Retinal pigment epithelial cell (primary cell): Measurements from ENCODE around the gene ARID1B.
A peak's percentile ranks its signal among the peaks of the same experiment; 100 is the strongest.

ENCODE experiments used
- DNase-seq: peaks from one replicate; pipeline ENCODE4 v3.0.0-alpha.2; 2010; ENCODE audit warnings: low read depth
- H3K4me3 ChIP-seq: 2 replicates; pipeline ENCODE4 v1.5.1; 2011; ENCODE audit warnings: mild to moderate bottlenecking, low read length, control low read depth, moderate library complexity
- TF ChIP-seq, protein P1 (sequence below): conservative IDR thresholded peaks from 2 replicates; pipeline ENCODE4 v1.5.1; 2011; ENCODE audit warnings: low read depth, low read length, control low read depth, inconsistent platforms

ARID1B gene

DNA sequence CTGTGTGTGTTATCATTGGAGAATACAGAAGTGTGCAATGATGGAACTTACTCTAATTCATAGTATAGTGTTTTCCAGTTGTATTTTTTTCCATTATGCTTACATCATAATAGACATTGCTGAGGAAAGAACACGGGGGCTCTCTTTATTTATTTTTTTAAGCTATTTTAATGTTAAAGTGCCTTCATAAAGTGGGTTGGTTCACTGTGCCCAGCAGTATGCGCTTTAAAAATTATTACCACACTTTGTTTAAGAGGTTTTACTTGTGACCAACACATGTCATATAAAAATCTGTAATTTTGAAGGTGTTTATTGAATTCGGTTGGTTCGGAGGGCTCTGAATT is 330.4 kb downstream of the ARID1B start:
- TF ChIP-seq, protein P1, sequence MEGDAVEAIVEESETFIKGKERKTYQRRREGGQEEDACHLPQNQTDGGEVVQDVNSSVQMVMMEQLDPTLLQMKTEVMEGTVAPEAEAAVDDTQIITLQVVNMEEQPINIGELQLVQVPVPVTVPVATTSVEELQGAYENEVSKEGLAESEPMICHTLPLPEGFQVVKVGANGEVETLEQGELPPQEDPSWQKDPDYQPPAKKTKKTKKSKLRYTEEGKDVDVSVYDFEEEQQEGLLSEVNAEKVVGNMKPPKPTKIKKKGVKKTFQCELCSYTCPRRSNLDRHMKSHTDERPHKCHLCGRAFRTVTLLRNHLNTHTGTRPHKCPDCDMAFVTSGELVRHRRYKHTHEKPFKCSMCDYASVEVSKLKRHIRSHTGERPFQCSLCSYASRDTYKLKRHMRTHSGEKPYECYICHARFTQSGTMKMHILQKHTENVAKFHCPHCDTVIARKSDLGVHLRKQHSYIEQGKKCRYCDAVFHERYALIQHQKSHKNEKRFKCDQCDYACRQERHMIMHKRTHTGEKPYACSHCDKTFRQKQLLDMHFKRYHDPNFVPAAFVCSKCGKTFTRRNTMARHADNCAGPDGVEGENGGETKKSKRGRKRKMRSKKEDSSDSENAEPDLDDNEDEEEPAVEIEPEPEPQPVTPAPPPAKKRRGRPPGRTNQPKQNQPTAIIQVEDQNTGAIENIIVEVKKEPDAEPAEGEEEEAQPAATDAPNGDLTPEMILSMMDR, result no peak
- H3K4me3 ChIP-seq, result no peak overlapping the region
- no peak for DNase-seq

DNA sequence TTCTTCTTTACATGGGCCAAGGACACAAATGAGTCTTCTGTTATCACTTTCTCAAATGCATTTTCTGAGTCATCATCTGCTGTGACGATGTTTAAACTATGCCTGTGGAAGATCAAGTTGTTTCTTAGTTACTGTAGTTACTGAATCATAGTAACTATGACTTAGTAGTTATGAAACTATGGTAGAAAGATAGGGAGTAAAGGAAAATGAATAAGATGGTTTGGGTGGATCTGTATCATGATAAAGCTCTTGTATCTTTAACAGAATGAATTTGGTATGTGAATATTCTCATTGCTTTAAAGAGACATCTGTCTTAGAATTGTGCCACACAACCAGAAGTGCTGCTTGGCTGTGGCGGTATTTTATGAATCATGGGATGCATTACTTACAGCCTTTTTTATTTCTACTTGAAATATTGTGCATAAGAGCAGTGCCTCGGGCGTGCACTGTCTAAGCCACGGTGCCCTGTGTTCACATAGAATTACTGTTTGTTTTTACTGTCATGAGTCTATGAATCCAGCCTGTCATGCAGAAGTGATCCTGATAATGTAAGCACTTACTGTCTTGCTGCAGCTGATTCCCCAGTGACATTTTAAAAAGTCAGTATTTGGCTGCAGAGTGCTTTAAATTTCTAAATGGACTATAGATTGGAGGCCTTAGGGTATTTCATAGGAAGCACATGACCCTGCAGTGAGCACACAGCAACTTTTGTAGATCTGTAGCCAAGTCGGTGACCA is 330.9 kb downstream of the ARID1B start:
- no peak overlapping the region for H3K4me3 ChIP-seq
- TF ChIP-seq, protein P1, result no peak
- DNase-seq, result peak; percentile 58

DNA sequence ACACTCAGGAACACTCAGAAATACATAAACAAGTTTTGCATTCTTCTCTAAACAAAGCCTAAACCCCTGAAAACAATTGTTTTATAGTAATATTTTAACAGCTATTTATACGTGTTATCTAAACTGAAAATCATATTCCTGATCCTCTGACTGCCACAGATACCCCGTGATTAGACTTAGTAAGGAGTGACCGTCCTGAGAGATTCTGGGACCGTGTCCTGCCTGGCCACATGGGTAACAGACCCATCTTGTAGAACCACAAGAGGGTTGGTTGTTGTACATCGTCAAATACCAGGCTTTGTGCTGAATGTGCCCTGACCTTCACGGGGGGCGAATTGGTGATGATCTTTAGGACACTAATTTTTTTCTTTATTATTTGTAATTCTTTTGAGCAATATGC is 331.7 kb downstream of the ARID1B start:
- TF ChIP-seq, protein P1, result no peak

DNA sequence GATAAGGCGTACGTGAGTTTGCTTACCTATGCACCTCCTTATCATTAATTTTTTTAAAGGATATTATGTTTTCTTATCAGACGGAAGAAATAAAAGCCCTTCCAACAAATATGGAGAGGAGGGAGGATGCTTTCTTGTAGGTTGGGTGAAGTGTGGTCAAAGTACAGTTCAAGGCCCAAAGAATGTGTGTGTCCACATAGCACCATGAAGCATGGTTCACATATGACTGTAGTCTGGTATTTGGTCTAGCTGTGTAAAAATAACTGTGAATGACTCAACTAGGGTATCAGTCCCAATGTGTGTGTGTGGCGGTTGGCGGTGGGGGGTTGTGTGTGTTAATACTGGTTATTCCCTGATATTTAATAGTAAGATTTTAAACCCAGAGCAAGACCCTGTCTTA is 333.4 kb downstream of the ARID1B start:
- TF ChIP-seq, protein P1, result no peak
- no peak overlapping the region for H3K4me3 ChIP-seq
- DNase-seq, result no peak

More for the DNA sequence above, 331.7 kb downstream of the ARID1B start:
- H3K4me3 ChIP-seq, result no peak overlapping the region
- DNase-seq, result no peak

DNA sequence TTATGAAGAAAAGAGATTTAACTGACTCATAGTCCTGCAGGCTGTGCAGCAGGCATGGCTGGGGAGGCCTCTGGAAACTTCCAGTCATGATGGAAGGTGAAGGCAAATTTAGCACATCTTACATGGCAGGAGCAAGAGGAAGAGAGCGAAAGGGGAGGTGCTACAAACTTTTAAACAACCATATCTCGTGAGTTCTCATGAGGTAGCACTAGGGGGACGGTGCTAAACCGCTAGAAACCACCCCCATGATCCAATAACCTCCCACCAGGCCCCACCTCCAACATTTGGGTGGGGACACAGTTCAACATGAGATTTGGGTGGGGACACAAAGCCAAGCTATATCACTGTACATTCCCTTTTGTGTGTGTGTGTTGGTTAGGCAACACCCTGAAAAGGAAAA is 336.2 kb downstream of the ARID1B start:
- DNase-seq, result no peak
- no peak overlapping the region for H3K4me3 ChIP-seq
- TF ChIP-seq, protein P1, result no peak

DNA sequence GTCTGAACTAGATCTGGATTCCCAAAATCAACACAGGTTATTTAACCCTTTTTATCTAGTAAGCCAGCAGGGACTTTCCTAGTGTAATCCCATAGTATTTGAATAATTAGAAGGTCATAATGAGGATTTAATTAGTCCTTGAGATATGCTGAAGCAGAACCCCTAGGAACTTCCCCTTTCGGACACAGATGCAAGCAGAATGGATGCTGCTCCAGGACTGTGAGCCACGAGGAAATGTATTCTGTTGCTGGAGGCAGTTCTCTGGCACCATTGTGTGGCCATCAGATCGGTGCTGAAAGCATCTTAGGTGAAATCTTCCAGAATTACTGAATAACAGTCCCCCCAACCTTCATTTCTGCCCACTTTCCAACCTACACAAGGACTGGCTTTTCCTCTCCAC is 339.2 kb downstream of the ARID1B start:
- DNase-seq, result no peak
- H3K4me3 ChIP-seq, result no peak overlapping the region
- TF ChIP-seq, protein P1, result no peak

DNA sequence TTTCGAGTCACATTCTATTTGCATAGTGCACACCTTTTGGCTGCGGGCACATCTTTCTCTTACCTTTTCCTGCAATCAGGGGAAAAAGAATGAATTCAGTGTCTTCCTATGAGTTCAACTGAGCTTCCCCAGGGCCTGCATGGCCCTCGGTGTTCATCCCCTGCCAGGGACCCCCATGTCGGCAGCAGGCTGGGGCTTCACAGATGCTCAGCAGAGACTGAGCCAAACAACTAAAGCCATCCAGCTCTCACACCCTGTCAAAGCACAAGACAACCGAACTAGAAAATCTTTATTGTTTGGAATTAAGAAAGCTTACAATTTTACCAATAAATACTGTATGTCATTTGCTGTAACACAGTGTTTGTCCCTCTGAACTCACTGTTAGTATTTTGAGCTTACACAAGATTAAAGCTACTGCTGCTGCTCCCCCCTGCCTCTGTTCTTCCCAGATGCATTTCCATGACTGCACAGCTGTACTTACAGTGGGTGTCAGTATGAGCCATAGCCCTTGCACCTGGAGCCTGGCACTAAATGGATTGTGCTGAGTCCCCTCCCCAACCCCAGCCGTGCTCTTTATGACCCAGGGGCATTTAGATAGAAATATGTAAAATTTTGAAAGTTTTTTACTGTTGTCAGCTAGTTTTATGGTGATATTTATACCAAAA is 340.4 kb downstream of the ARID1B start:
- no peak for DNase-seq
- no peak overlapping the region for H3K4me3 ChIP-seq
- TF ChIP-seq, protein P1, result no peak
